ENCODE results near the gene AHCYL2. TPM values are rescaled to one million over a fixed set of nuclear protein-coding genes. Genes with fewer than 3 reads are reported as not detected.

The AHCYL2 gene
- total RNA-seq, 1 donor = 8.6 TPM

- H3K4me3 ChIP-seq (ENCODE audit: low read depth, low read length) = no peak overlapping the region
- no peak for TF ChIP-seq CTCF (IDR thresholded peaks at IDR 0.05; ENCODE audit: insufficient read depth, low read depth, low read length)
- DNase-seq (ENCODE audit: low read depth) = no peak
Measured at GRCh38 chr7:129431911-129432643, 207.2 kb downstream of the AHCYL2 start.

- peak; percentile 7 for TF ChIP-seq CTCF (IDR thresholded peaks at IDR 0.05; ENCODE audit: insufficient read depth, low read depth, low read length)
- H3K4me3 ChIP-seq (ENCODE audit: low read depth, low read length) = peak within 1 kb of the TSS; percentile 86
- peak; percentile 80 for DNase-seq (ENCODE audit: low read depth)
Measured at GRCh38 chr7:129433847-129434674, 209.2 kb downstream of the AHCYL2 start, which contains the start of gene STRIP2. Gene STRIP2, plus strand, starts transcription at chr7:129434432. Its CDS starts 41 bp downstream, at chr7:129434473.

GRCh38 chr7:129434675-129435318 is 210.0 kb downstream of the AHCYL2 start:
- peak overlapping the region; percentile 86 for H3K4me3 ChIP-seq (ENCODE audit: low read depth, low read length)
- TF ChIP-seq CTCF (IDR thresholded peaks at IDR 0.05; ENCODE audit: insufficient read depth, low read depth, low read length) = no peak
- peak; percentile 22 for DNase-seq (ENCODE audit: low read depth)

GRCh38 chr7:129435414-129435829 is 210.6 kb downstream of the AHCYL2 start:
- H3K4me3 ChIP-seq (ENCODE audit: low read depth, low read length) = peak overlapping the region; percentile 86
- TF ChIP-seq CTCF (IDR thresholded peaks at IDR 0.05; ENCODE audit: insufficient read depth, low read depth, low read length) = no peak
- no peak for DNase-seq (ENCODE audit: low read depth)

- DNase-seq (ENCODE audit: low read depth) = no peak
- H3K4me3 ChIP-seq (ENCODE audit: low read depth, low read length) = no peak overlapping the region
- TF ChIP-seq CTCF (IDR thresholded peaks at IDR 0.05; ENCODE audit: insufficient read depth, low read depth, low read length) = no peak
Measured at GRCh38 chr7:129436335-129436923, 211.6 kb downstream of the AHCYL2 start.

GRCh38 chr7:129437190-129437589 is 212.4 kb downstream of the AHCYL2 start:
- TF ChIP-seq CTCF (IDR thresholded peaks at IDR 0.05; ENCODE audit: insufficient read depth, low read depth, low read length) = no peak
- H3K4me3 ChIP-seq (ENCODE audit: low read depth, low read length) = no peak overlapping the region
- no peak for DNase-seq (ENCODE audit: low read depth)
